GM20000 (cell line): ENCODE results near the gene REX1BD.

Experiments
- DNase-seq: peaks from one replicate; pipeline ENCODE4 v3.0.0; 2012; ENCODE audit warnings: low spot score
- CTCF ChIP-seq: IDR thresholded peaks from 2 replicates; pipeline ENCODE4 v1.5.1; 2012; ENCODE audit warnings: mild to moderate bottlenecking, control low read depth; ENCODE audit errors: extremely low read depth, missing control alignments

Gene REX1BD

GRCh38 chr19:18639706-18640243, 51.2 kb downstream of the REX1BD start:
- TF ChIP-seq CTCF, result no peak
- no peak for DNase-seq
